GM15510 (cell line): Measurements from ENCODE around the gene AXL.

Source experiments
- POLR2A ChIP-seq: IDR thresholded peaks from 3 replicates; pipeline ENCODE4 v1.6.1; 2011; ENCODE audit warnings: borderline replicate concordance; ENCODE audit not compliant: insufficient read length; ENCODE audit errors: extremely low read depth

AXL gene

GRCh38 chr19:41195675-41196497, 23.1 kb upstream of the AXL start:
- no peak for TF ChIP-seq POLR2A

GRCh38 chr19:41198559-41198958, 20.5 kb upstream of the AXL start:
- no peak for TF ChIP-seq POLR2A

GRCh38 chr19:41203371-41203770, 15.7 kb upstream of the AXL start:
- TF ChIP-seq POLR2A = no peak

- TF ChIP-seq POLR2A = no peak
These were observed 13.0 kb upstream of the AXL start for GRCh38 chr19:41205995-41206394.

- TF ChIP-seq POLR2A = no peak
These were observed 12.6 kb upstream of the AXL start for GRCh38 chr19:41206456-41206855.

- TF ChIP-seq POLR2A = no peak
These were observed 11.9 kb upstream of the AXL start for GRCh38 chr19:41206926-41207750.

GRCh38 chr19:41214161-41214560, 4.9 kb upstream of the AXL start:
- TF ChIP-seq POLR2A = no peak

GRCh38 chr19:41217741-41218140, 1.3 kb upstream of the AXL start:
- no peak for TF ChIP-seq POLR2A

- TF ChIP-seq POLR2A = no peak
These were observed 791 bp upstream of the AXL start for GRCh38 chr19:41218249-41218614.

- TF ChIP-seq POLR2A = no peak
These were observed 1.0 kb downstream of the AXL start for GRCh38 chr19:41219924-41220567.

GRCh38 chr19:41220811-41221210, 1.8 kb downstream of the AXL start:
- TF ChIP-seq POLR2A = no peak

- TF ChIP-seq POLR2A = no peak
These were observed 2.6 kb downstream of the AXL start for GRCh38 chr19:41221514-41222205.

GRCh38 chr19:41222240-41222639, 3.2 kb downstream of the AXL start:
- no peak for TF ChIP-seq POLR2A

GRCh38 chr19:41223431-41224234, 4.6 kb downstream of the AXL start:
- TF ChIP-seq POLR2A = no peak
